Putamen (tissue), 1 donor: ENCODE data around the gene FBXO48.

Experiments
- DNase-seq: peaks from one replicate; pipeline ENCODE4 v3.0.0-alpha.2; 2016; ENCODE audit warnings: low spot score

Gene FBXO48

GRCh38 chr2:68412127-68412819, 54.8 kb downstream of the FBXO48 start:
- no peak for DNase-seq

GRCh38 chr2:68411397-68412126, 55.5 kb downstream of the FBXO48 start:
- no peak for DNase-seq
